WTC11 (cell line): Measurements from ENCODE around the gene MRPL52. TPM values are rescaled to one million over a fixed set of nuclear protein-coding genes. Genes with fewer than 3 reads are reported as not detected.

Source experiments
- ATAC-seq: fragments of 200-7000 bp; cut with Tn5 transposase; 2 replicates; pipeline ENCODE4 v1.10.0; 2021; ENCODE audit warnings: mild to moderate bottlenecking, moderate library complexity
- Bru-seq: library from RNA; stranded (reverse); fragments of 400-500 nt; gene quantifications from one replicate; lab custom pipeline; 2021; lab: Mats Ljungman, UMichigan
- CTCF ChIA-PET: fragments of 300-600 bp; sonication (Branson Sonifier 250); formaldehyde crosslinking; loops from one replicate; lab custom pipeline; 2021; ENCODE audit warnings: antibody characterized with exemption; lab: Charles Lee
- POLR2A ChIA-PET: fragments of 350-600 bp; sonication (Branson Sonifier 250); formaldehyde crosslinking; loops from one replicate; lab custom pipeline; 2021; ENCODE audit warnings: antibody characterized with exemption; lab: Charles Lee
- DNase-seq: peaks from one replicate; pipeline ENCODE4 v3.0.0; 2021; ENCODE audit warnings: low spot score
- H3K27ac Mint-ChIP-seq: 2 replicates; pipeline ENCODE4 v1.8.0; 2021; ENCODE audit warnings: mixed read lengths
- H3K27me3 Mint-ChIP-seq: 2 replicates; pipeline ENCODE4 v1.8.0; 2021; ENCODE audit warnings: low read depth, mild to moderate bottlenecking, moderate library complexity, mixed read lengths
- H3K36me3 Mint-ChIP-seq: 2 replicates; pipeline ENCODE4 v1.8.0; 2021; ENCODE audit warnings: mixed read lengths
- H3K4me1 Mint-ChIP-seq: 2 replicates; pipeline ENCODE4 v1.8.0; 2022; ENCODE audit warnings: mixed read lengths
- H3K4me3 Mint-ChIP-seq: 2 replicates; pipeline ENCODE4 v1.8.0; 2021; ENCODE audit warnings: mild to moderate bottlenecking, moderate library complexity, mixed read lengths
- H3K9me3 Mint-ChIP-seq: 2 replicates; pipeline ENCODE4 v1.8.0; 2021; ENCODE audit warnings: mixed read lengths
- CBFB ChIP-seq: sonication (generic); formaldehyde crosslinking; IDR thresholded peaks from 2 replicates; pipeline ENCODE4 v1.8.1; 2022; ENCODE audit warnings: mild to moderate bottlenecking, low read depth, missing genetic modification reagents
- CREM ChIP-seq: sonication (generic); formaldehyde crosslinking; IDR thresholded peaks from 2 replicates; pipeline ENCODE4 v1.8.1; 2022; ENCODE audit warnings: mild to moderate bottlenecking, missing genetic modification reagents, moderate library complexity
- CTCF ChIP-seq: fragments of 200-600 bp; IDR thresholded peaks from 2 replicates; pipeline ENCODE4 v1.8.0; 2022; ENCODE audit warnings: antibody characterized with exemption
- ETV6 ChIP-seq: sonication (generic); formaldehyde crosslinking; IDR thresholded peaks from 2 replicates; pipeline ENCODE4 v1.8.1; 2022; ENCODE audit warnings: mild to moderate bottlenecking, missing genetic modification reagents
- GABPB1 ChIP-seq: sonication (generic); formaldehyde crosslinking; IDR thresholded peaks from 2 replicates; pipeline ENCODE4 v1.8.1; 2023; ENCODE audit warnings: mild to moderate bottlenecking, missing genetic modification reagents
- GRHL2 ChIP-seq: fragments of 250-450 bp; sonication (Bioruptor Pico); IDR thresholded peaks from 2 replicates; pipeline ENCODE4 v1.8.0; 2022; ENCODE audit warnings: mild to moderate bottlenecking, moderate library complexity; ENCODE audit not compliant: insufficient replicate concordance, severe bottlenecking
- KAT7 ChIP-seq: sonication (generic); formaldehyde crosslinking; IDR thresholded peaks from 2 replicates; pipeline ENCODE4 v1.8.1; 2023; ENCODE audit warnings: missing genetic modification reagents, mild to moderate bottlenecking, borderline replicate concordance
- MYBL2 ChIP-seq: sonication (generic); formaldehyde crosslinking; IDR thresholded peaks from 2 replicates; pipeline ENCODE4 v1.8.1; 2023; ENCODE audit warnings: mild to moderate bottlenecking, moderate library complexity, missing genetic modification reagents
- NFATC4 ChIP-seq: fragments of 250-450 bp; sonication (Bioruptor Pico); IDR thresholded peaks from 2 replicates; pipeline ENCODE4 v1.9.0; 2021; ENCODE audit warnings: mild to moderate bottlenecking
- NR1H2 ChIP-seq: sonication (generic); formaldehyde crosslinking; IDR thresholded peaks from 2 replicates; pipeline ENCODE4 v1.9.0; 2021; ENCODE audit warnings: mild to moderate bottlenecking, moderate library complexity, missing genetic modification reagents
- PRRX2 ChIP-seq: fragments of 250-450 bp; sonication (Bioruptor Pico); IDR thresholded peaks from 2 replicates; pipeline ENCODE4 v1.8.0; 2021; ENCODE audit warnings: mild to moderate bottlenecking
- SMAD4 ChIP-seq: sonication (generic); formaldehyde crosslinking; IDR thresholded peaks from 2 replicates; pipeline ENCODE4 v1.8.0; 2022; ENCODE audit warnings: mild to moderate bottlenecking, missing genetic modification reagents
- SP1 ChIP-seq: sonication (generic); formaldehyde crosslinking; conservative IDR thresholded peaks from 2 replicates; pipeline ENCODE4 v1.8.1; 2022; ENCODE audit warnings: missing genetic modification reagents
- TCF7 ChIP-seq: sonication (generic); formaldehyde crosslinking; IDR thresholded peaks from 2 replicates; pipeline ENCODE4 v1.8.0; 2022; ENCODE audit warnings: mild to moderate bottlenecking, low read depth, missing genetic modification reagents, moderate library complexity
- TEAD1 ChIP-seq: sonication (generic); formaldehyde crosslinking; IDR thresholded peaks from 2 replicates; pipeline ENCODE4 v1.8.0; 2022; ENCODE audit warnings: mild to moderate bottlenecking, missing genetic modification reagents
- ZBTB21 ChIP-seq: sonication (generic); formaldehyde crosslinking; IDR thresholded peaks from 2 replicates; pipeline ENCODE4 v1.8.1; 2023; ENCODE audit warnings: mild to moderate bottlenecking, missing genetic modification reagents, borderline replicate concordance
- ZMAT4 ChIP-seq: fragments of 250-450 bp; sonication (Bioruptor Pico); IDR thresholded peaks from 2 replicates; pipeline ENCODE4 v1.9.0; 2021; ENCODE audit warnings: mild to moderate bottlenecking
- ZNF219 ChIP-seq: sonication (generic); formaldehyde crosslinking; IDR thresholded peaks from 2 replicates; pipeline ENCODE4 v1.8.0; 2023; ENCODE audit warnings: missing genetic modification reagents, mild to moderate bottlenecking, borderline replicate concordance
- ZNF232 ChIP-seq: sonication (generic); formaldehyde crosslinking; IDR thresholded peaks from 2 replicates; pipeline ENCODE4 v1.8.0; 2022; ENCODE audit warnings: mild to moderate bottlenecking, missing genetic modification reagents
- ZNF423 ChIP-seq: fragments of 250-450 bp; sonication (Bioruptor Pico); IDR thresholded peaks from 2 replicates; pipeline ENCODE4 v2.1.2; 2022; ENCODE audit warnings: mild to moderate bottlenecking, moderate library complexity
- long read RNA-seq, 3 experiments: library from RNA in 1 of 3; library from capped mRNA in 1 of 3; library from polyadenylated mRNA in 1 of 3; unstranded in 2 of 3; stranded (forward) in 1 of 3; transcript quantifications; one replicate each; pipeline ENCODE4 v2.0.0, GENCODE V29; 2021
- total RNA-seq: library from RNA; stranded (reverse); gene quantifications from 3 replicates; pipeline ENCODE4 v1.2.3, GENCODE V29; 2021
- TF ChIP-seq, protein P1 (sequence below): sonication (generic); formaldehyde crosslinking; conservative IDR thresholded peaks from 2 replicates; pipeline ENCODE4 v1.8.1; 2022; ENCODE audit warnings: mild to moderate bottlenecking, missing genetic modification reagents
- TF ChIP-seq, protein P2 (sequence below): sonication (generic); formaldehyde crosslinking; IDR thresholded peaks from 2 replicates; pipeline ENCODE4 v1.8.1; 2022; ENCODE audit warnings: mild to moderate bottlenecking, moderate library complexity, missing genetic modification reagents

Gene MRPL52
- 170 to 200 TPM (median 200 TPM) in 3 replicates for total RNA-seq
- percentile 95 among the genes with signal in this experiment for Bru-seq, nascent RNA
- long read RNA-seq, experiment 1, transcript MRPL52-215 (5 exons, 398 nt): minor isoform, 9 of 104 reads
- long read RNA-seq, experiment 1, transcript MRPL52-210 (4 exons, 895 nt): minor isoform, 5 of 104 reads
- long read RNA-seq, experiment 1, transcript MRPL52-203 (5 exons, 1,111 nt): minor isoform, 23 of 104 reads
- long read RNA-seq, experiment 1, transcript MRPL52-202 (5 exons, 1,118 nt): major isoform, 47 of 104 reads
- long read RNA-seq, experiment 1, partial matches to known transcripts: 1 of 104 reads
- long read RNA-seq, experiment 1, other reads (novel, unspliced or antisense): 15 of 104 reads
- long read RNA-seq, experiment 2, transcript MRPL52-215 (5 exons, 398 nt): minor isoform, 13 of 190 reads
- long read RNA-seq, experiment 2, transcript MRPL52-202 (5 exons, 1,118 nt): minor isoform, 24 of 190 reads
- long read RNA-seq, experiment 2, transcript MRPL52-210 (4 exons, 895 nt): major isoform, 72 of 190 reads
- long read RNA-seq, experiment 2, transcript MRPL52-203 (5 exons, 1,111 nt): minor isoform, 22 of 190 reads
- long read RNA-seq, experiment 2, partial matches to known transcripts: 19 of 190 reads
- long read RNA-seq, experiment 2, other reads (novel, unspliced or antisense): 28 of 190 reads
- long read RNA-seq, experiment 3, transcript MRPL52-202 (5 exons, 1,118 nt): major isoform, 46 of 78 reads
- long read RNA-seq, experiment 3, transcript MRPL52-210 (4 exons, 895 nt): minor isoform, 6 of 78 reads
- long read RNA-seq, experiment 3, transcript MRPL52-203 (5 exons, 1,111 nt): minor isoform, 10 of 78 reads
- long read RNA-seq, experiment 3, partial matches to known transcripts: 1 of 78 reads
- long read RNA-seq, experiment 3, other reads (novel, unspliced or antisense): 2 of 78 reads

DNA sequence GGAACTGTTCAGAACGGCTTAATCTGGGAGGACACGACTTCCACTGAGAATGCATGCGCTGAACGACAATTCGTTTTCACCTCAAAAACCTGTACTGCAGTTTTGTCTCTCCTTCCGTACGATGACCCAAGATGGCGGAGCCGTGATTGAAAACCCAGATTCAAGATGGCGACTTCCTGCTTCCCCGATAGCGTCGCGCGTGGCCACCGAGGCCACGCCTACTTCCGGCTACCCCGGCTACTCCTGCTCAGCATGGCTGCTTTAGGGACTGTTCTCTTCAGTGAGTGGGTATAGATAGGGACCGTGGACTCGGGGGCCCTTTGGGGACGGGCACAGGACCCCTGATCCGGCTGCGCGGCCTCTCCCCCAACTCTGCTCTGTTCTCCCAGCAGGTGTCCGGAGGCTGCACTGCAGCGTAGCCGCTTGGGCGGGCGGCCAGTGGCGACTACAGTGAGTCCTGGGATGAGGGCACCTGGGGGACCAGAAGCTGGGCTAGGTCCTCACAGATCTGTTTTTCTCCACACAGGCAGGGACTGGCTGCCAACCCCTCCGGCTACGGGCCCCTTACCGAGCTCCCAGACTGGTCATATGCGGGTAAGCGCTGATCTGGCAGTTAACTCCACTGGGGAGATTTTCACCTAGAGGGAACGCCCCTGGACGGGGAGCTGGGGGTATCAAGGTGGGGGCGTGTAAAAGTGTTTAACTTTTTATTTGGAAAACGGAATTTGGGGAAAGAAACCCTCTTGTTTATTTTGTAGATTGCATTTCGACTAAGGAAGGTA is at the start of gene MRPL52:
MRPL52 (plus strand) TSS at position 227 of the 782 bp plus-strand sequence; CDS start at position 253, 26 bp downstream.
- POLR2A ChIA-PET: interaction anchor here (0.9 to 1.6 kb wide), 5 partner anchors 8 to 33 kb away, joined by 3 to 12 read pairs (median 7); no protein-coding TSS in a partner anchor
- DNase-seq: peak; percentile 72
- H3K4me3 Mint-ChIP-seq: peak within 1 kb of the TSS; percentile 90
- TF ChIP-seq GABPB1: peak; percentile 57; the same call in 1 of the 2 replicates
- no peak for TF ChIP-seq SMAD4
- TF ChIP-seq SP1 (CRISPR knock-in tag): peak; percentile 70; the same call in 1 of the 2 replicates
- H3K36me3 Mint-ChIP-seq: peaks cover 29% of the 10 kb centered on the region
- no peaks in the 10 kb centered on the region for H3K9me3 Mint-ChIP-seq
- ATAC-seq: peak; percentile 79
- peaks cover 29% of the 10 kb centered on the region for H3K4me1 Mint-ChIP-seq
- peak within 1 kb of the TSS; percentile 97 for H3K27ac Mint-ChIP-seq
- peaks cover 3% of the 10 kb centered on the region; the same call in 1 of the 2 replicates for H3K27me3 Mint-ChIP-seq
- CTCF ChIA-PET: interaction anchor here (0.6 to 2.7 kb wide), 11 partner anchors 9 to 1163 kb away, joined by 3 to 8 read pairs (median 4); partner anchors contain the start of gene LRP10

DNA sequence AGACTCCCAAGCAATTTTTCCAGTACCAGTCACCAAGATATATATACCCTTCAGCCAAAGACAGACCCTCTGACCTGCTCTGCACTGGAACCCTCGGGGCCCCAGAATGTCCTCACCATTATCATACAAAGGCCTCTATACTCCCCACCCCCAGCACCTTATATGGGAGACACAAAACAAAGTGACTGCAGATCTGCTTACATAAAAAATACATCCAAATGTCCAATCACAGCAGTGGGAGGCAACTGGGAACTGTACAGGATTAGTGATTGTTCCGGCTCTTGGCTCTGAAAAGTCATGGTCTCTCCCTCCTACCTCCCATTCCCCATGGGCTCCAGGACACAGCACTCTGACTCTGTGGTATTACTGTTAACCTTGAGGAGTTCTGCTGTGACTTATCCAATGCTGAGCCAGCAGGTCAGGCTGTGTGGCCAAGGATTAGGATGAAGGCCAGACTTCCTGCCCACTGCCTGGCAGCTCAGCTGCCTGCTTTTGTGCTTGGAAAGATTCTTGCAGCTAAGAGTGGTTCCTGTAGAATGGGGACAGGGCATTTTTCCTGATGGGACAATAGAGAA is 49.5 kb upstream of the MRPL52 start:
- CTCF ChIA-PET: interaction anchor here (0.8 kb wide), 1 partner anchor 27 kb away, joined by 3 read pairs; no protein-coding TSS in a partner anchor
- Mint-ChIP-seq H3K9me3 (no peaks in the 10 kb centered on the region), H3K4me1 (peaks cover 5% of the 10 kb centered on the region; the same call in 1 of the 2 replicates), H3K4me3 (no peak overlapping the region), H3K27ac (no peak overlapping the region; the same call in 1 of the 2 replicates), H3K36me3 (no peaks in the 10 kb centered on the region), H3K27me3 (no peaks in the 10 kb centered on the region)
- DNase-seq: no peak
- ATAC-seq: no peak
- TF ChIP-seq ZBTB21 (CRISPR knock-in tag): no peak
- no peak for TF ChIP-seq CTCF
- TF ChIP-seq NR1H2: no peak
- TF ChIP-seq ZNF232 (CRISPR knock-in tag): no peak
- no peak for TF ChIP-seq PRRX2 (CRISPR knock-in tag)
- no peak for TF ChIP-seq ZMAT4 (CRISPR knock-in tag)
- no peak for TF ChIP-seq KAT7 (CRISPR knock-in tag)
- TF ChIP-seq TEAD1 (CRISPR knock-in tag): no peak
- TF ChIP-seq, protein P1, sequence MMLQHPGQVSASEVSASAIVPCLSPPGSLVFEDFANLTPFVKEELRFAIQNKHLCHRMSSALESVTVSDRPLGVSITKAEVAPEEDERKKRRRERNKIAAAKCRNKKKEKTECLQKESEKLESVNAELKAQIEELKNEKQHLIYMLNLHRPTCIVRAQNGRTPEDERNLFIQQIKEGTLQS: no peak
- no peak for TF ChIP-seq TCF7 (CRISPR knock-in tag)
- no peak for TF ChIP-seq MYBL2
- no peak for TF ChIP-seq CBFB (CRISPR knock-in tag)
- no peak for TF ChIP-seq GRHL2 (CRISPR knock-in tag)
- TF ChIP-seq, protein P2, sequence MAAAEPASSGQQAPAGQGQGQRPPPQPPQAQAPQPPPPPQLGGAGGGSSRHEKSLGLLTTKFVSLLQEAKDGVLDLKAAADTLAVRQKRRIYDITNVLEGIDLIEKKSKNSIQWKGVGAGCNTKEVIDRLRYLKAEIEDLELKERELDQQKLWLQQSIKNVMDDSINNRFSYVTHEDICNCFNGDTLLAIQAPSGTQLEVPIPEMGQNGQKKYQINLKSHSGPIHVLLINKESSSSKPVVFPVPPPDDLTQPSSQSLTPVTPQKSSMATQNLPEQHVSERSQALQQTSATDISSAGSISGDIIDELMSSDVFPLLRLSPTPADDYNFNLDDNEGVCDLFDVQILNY: no peak
- no peak for TF ChIP-seq ETV6 (CRISPR knock-in tag)
- TF ChIP-seq ZNF219 (CRISPR knock-in tag): no peak
- TF ChIP-seq CREM (CRISPR knock-in tag): no peak
- no peak for TF ChIP-seq SMAD4
- no peak for TF ChIP-seq NFATC4 (CRISPR knock-in tag)
- TF ChIP-seq ZNF423 (CRISPR knock-in tag): no peak
- POLR2A ChIA-PET: no interaction called here
